Measurements from ENCODE around the gene CCDC117.

DNA sequence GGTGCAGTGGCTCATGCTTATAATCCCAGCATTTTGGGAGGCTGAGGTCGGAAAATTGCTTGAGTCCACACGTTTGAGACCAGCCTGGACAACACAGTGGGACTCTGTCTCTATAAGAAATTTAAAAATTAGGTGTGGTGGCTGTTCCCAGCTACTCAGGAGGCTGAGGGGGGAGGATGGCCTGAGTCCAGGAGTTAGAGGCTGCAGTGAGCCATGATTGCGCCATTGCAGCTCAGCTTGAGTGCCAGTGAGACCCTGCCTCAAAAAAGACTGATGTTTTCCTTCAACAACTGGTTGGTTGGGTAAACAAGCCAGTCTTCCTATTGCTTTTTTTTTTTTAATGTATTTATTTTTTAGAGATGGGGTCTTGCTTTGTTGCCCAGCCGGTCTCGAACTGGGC lies 18.6 kb downstream of the CCDC117 start:
- TF ChIP-seq CTCF (IDR thresholded peaks at IDR 0.05; ENCODE audit: low read depth, low read length, missing input control) (no peak), MAX (IDR thresholded peaks at IDR 0.05) (no peak), GABPA (IDR thresholded peaks at IDR 0.05 in 1 of 2, conservative IDR thresholded peaks at IDR 0.05 in 1 of 2) (no peak), RAD21 (IDR thresholded peaks at IDR 0.05) (no peak), SP1 (IDR thresholded peaks at IDR 0.05) (no peak), EGR1 (IDR thresholded peaks at IDR 0.05; ENCODE audit: low read depth in 2 of 2) (no peak), YY1 (IDR thresholded peaks at IDR 0.05) (no peak), TAF1 (conservative IDR thresholded peaks at IDR 0.05) (no peak), HNF4G (IDR thresholded peaks at IDR 0.05) (no peak), FOXA1 (IDR thresholded peaks at IDR 0.05) (no peak), NR2F2 (IDR thresholded peaks at IDR 0.05) (no peak), RXRA (IDR thresholded peaks at IDR 0.05) (no peak), JUND (IDR thresholded peaks at IDR 0.05) (no peak)
- TF ChIP-seq, protein P1, sequence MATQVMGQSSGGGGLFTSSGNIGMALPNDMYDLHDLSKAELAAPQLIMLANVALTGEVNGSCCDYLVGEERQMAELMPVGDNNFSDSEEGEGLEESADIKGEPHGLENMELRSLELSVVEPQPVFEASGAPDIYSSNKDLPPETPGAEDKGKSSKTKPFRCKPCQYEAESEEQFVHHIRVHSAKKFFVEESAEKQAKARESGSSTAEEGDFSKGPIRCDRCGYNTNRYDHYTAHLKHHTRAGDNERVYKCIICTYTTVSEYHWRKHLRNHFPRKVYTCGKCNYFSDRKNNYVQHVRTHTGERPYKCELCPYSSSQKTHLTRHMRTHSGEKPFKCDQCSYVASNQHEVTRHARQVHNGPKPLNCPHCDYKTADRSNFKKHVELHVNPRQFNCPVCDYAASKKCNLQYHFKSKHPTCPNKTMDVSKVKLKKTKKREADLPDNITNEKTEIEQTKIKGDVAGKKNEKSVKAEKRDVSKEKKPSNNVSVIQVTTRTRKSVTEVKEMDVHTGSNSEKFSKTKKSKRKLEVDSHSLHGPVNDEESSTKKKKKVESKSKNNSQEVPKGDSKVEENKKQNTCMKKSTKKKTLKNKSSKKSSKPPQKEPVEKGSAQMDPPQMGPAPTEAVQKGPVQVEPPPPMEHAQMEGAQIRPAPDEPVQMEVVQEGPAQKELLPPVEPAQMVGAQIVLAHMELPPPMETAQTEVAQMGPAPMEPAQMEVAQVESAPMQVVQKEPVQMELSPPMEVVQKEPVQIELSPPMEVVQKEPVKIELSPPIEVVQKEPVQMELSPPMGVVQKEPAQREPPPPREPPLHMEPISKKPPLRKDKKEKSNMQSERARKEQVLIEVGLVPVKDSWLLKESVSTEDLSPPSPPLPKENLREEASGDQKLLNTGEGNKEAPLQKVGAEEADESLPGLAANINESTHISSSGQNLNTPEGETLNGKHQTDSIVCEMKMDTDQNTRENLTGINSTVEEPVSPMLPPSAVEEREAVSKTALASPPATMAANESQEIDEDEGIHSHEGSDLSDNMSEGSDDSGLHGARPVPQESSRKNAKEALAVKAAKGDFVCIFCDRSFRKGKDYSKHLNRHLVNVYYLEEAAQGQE (IDR thresholded peaks at IDR 0.05) = no peak

All from liver (tissue), 3 donors.